HK-2 (cell line): ENCODE measurements around the gene RERG.

Experiments
- DNase-seq: peaks from one replicate; pipeline ENCODE4 v3.0.0-alpha.2; 2018; ENCODE audit not compliant: unreplicated experiment

RERG gene

GRCh38 chr12:15218794-15219193, 2.4 kb downstream of the RERG start:
- no peak for DNase-seq

GRCh38 chr12:15216036-15216889, 5.0 kb downstream of the RERG start:
- DNase-seq: no peak

GRCh38 chr12:15214851-15215601, 6.2 kb downstream of the RERG start:
- DNase-seq: no peak

- no peak for DNase-seq
These were observed 8.3 kb downstream of the RERG start for GRCh38 chr12:15212930-15213329.

GRCh38 chr12:15209782-15210181, 11.4 kb downstream of the RERG start:
- DNase-seq: no peak

- no peak for DNase-seq
These were observed 12.2 kb downstream of the RERG start for GRCh38 chr12:15208871-15209656.

- no peak for DNase-seq
These were observed 13.1 kb downstream of the RERG start for GRCh38 chr12:15208140-15208539.

DNA sequence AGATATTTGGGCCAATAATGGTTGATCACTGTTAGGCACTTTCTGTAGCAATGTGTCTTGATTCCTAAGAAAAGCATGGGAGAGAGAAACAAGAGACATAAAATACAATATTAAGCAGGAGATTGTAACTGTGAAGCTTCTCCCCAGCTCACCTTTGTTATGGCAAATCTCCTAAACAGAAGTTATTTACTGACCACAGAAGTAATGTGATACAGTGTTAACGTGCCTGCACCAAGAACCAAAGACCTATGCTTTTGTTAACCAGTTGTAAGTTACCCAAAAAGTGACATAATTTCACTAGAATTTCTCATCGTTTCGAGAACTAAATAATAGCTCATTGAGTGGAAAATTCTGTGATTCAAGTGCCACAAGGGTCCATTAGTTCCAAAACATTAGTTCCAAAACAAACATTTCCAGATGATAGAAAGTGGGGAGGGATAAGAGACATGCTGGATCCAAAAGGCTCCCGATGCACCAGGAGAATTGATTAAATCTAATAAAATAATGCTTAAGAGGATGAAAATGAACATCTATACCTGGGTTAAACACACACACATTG, 14.3 kb downstream of the RERG start:
- DNase-seq: no peak

DNA sequence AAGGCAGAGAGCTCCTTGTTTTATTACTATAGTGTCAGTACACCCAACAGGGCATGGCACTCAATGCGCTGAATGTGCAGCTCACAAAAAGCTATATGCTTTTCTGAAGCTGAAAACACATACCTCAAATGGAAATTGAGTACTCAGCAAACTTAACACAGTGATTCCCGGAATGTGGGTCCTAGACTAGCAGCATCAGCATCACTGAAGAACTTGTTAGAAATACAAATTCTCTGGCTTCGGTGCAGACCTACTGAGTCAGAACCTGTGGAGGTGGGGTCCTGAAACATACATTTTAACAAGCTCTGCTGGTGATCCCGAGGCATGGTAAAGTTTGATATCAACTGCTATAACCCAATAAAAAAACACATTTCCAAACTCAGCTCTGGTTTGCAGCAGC, 14.9 kb downstream of the RERG start:
- DNase-seq: no peak

GRCh38 chr12:15205341-15206010, 15.7 kb downstream of the RERG start:
- no peak for DNase-seq

DNA sequence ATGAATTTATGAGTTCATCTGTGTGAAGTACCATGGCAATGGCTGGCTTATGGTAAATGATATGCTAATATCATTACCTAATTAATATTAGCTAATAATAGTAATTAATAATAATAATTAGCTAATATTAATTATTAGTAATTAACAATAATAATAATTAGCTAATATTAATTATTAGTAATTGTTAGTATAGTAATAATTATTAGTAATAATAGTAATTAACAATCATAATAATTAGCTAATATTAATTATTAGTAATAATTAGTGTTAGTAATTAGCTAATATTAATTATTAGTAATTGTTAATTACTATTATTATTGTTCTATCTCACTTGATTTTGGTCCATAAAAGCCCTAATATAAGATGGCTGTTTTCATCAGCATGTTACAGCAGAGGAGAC, 19.8 kb downstream of the RERG start:
- DNase-seq: no peak

DNA sequence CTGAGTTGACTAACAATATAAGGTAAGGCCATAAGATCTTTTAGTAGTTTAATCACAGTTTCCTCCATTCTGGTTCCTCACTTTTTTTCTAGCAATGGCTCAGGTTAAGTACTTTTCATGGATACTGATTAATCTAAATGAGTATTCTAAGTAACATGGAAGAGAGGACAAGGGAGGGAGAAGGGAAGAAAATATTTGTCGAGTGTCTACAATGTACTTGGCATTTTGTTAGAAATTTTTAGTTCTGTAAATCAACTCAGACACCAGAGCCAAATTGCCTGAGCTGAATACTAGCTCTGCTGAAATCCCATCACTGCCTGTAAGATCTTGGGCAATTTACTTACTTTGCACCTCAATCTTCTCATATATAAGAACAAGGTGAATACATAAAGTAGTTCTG, 20.2 kb downstream of the RERG start:
- no peak for DNase-seq

DNA sequence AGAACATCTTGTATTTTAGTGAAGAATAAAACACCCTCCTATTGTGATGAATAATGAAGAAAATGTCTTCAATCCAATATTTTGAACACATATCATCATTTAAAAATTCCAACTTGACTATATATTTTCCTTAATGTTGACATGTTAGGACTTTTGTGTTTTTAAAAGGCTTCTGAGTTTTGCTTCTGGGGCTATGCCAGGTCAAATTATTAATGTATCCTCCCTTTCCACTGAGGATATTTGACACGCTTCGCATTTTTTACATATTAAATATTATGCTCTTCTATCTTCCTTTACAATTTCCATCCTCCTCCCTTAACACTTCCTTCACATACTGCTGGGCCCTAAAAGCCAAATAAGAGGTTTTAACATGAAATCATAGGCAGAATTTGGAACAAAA, 20.6 kb downstream of the RERG start:
- DNase-seq: no peak

DNA sequence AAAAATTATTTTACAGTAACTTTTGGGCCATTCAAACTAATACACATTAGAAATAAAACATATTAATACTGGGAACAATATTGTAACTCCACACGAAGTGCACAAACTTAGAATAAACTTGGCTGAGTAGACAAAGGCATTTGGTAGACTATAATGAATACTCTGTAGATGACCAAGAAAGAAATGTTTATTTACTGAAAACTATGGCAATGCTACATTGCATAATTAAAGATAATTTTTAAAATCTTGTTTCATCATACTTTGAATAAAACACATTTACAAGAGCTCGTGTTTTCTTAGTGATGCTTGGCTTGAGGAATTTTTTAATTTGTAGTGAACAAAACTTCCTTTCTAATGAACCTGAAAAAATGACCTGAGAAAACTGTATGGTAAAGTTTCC, 21.3 kb downstream of the RERG start:
- no peak for DNase-seq

DNA sequence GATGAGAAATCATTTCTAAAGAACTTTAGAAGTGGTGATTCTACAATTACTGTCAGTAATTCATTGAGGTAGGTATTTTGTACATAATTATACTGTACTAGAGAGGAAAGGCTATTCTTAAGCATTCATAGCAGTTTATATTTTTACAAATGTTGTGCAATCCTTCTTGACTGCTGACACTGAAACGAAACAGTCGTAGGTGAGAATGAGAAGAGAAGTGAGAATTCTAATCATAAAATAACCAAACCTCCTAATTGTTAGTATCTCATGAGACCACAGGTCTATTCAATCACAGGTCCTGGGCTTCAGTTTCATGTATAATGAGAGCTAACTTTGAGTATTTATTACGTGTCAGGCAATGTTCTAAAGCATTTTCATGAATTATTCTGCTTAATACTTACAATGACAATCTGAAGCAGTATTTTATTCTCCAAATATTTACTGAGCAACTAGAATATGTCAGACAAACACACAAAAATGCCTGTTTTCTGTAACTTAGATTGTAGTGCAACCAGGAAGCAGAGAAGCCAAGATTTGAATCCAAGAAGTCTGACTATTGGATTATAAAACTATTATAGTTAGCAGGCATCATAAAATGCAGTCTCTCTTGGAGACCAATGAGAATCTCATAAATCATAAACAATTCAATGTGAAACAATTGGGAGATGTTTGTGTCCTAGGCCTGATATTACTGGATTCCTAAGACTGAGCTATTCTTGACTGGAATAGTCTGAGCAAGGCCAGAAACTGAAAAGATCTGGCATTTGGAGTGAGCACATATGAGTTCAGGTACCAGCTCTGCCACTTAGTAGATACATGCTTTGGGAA, 24.3 kb downstream of the RERG start:
- DNase-seq: no peak

DNA sequence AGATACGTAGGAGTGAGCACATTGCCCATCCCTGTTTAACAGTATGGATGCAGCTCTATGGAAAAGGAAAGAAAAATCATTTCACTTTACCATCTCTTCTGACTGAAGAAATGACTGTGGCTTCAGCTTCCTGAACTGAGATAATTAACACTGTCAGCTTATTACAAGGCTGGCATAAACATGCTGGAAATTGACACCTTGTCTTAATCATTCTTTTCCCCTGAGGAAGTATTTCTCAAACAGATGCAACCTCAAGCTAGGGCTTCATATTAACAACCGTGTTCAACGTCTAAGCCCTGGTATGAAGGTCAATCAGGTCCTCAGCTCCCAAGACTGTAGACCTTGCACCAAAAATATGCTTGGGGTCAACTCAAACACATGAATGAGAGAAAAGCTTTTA, 25.0 kb downstream of the RERG start:
- DNase-seq: no peak

DNA sequence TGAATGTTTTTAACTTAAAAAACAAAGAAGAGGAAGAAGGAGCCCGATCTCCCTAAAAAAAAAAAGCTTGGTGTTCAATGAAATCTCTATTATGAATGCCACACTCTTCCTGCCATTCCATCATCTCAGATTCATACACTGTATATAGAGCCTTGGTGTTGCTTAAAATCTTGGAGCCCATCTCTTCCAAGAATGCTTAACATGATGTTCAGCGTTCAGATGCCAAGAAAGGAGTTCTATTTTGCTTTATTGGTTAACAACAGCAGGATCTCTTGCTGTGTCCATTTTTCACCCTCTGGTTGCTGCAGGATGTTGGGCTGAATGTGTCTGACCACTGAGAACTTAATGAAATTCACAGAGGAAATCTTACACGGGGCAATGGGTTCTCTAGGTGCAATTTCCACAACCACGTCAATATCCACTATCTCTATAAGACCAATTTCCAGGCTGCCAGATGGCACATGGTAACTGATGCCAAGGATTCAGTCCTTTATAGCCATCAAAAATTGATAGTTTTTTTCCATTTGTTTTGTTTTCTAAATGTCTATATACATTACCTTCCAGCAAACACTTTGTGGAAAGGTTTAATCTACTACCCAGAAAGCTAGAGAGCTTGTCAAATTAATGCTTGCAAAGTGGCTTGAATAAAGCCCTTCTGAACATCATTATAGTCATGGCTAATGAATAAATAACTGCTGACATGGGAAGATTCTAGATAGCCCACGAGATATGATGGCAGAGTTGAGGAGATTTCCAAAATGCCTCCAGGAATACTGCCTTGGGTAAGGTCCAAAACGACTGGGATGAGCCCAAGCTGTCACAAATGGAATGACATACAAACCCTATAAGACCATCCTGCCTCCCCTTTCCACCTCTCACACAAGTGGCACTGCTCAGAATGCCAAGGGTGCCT, 26.5 kb downstream of the RERG start:
- DNase-seq: no peak

DNA sequence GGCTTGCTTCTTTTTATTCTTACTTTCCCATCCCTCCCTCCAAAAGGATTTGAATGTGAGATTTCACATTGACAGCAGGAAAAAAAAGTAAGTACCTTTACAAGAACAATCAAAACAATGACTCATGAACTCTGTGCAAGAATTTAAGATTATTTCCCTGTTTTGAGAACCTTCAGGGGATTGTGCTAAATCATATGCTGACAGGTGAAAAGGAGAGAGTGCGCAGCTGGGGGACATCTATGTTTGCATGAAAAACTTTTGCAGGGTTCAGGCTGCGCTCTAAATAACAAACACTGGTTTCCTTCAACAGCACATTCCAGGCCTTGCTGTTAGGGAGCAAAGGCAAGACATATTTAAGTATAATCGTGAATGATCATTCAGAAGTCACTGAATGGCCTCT, 27.3 kb downstream of the RERG start:
- DNase-seq: no peak

GRCh38 chr12:15192720-15193119, 28.5 kb downstream of the RERG start:
- no peak for DNase-seq

- no peak for DNase-seq
These were observed 33.1 kb downstream of the RERG start for GRCh38 chr12:15188127-15188526.
